Mesendoderm (in vitro differentiated cells): ENCODE results near the gene TKT.

Source experiments
- DNase-seq: peaks from one replicate; pipeline ENCODE4 v3.0.0; 2013
- H2AK5ac ChIP-seq: 2 replicates; pipeline ENCODE4 v1.6.1; 2013; ENCODE audit warnings: low read length, inconsistent platforms
- H2BK120ac ChIP-seq: 2 replicates; pipeline ENCODE4 v1.6.1; 2013; ENCODE audit warnings: low read depth, mild to moderate bottlenecking, low read length, moderate library complexity, mixed read lengths
- H2BK15ac ChIP-seq: replicated peaks from 2 replicates; pipeline ENCODE4 v1.6.1; 2013; ENCODE audit warnings: low read depth, mild to moderate bottlenecking, moderate library complexity
- H2BK5ac ChIP-seq: 2 replicates; pipeline ENCODE4 v1.6.1; 2013; ENCODE audit warnings: low read length, inconsistent platforms
- H3K18ac ChIP-seq: 2 replicates; pipeline ENCODE4 v1.6.1; 2013; ENCODE audit warnings: mild to moderate bottlenecking, low read length, mixed read lengths
- H3K23ac ChIP-seq: one replicate; pipeline ENCODE4 v1.6.1; 2013; ENCODE audit warnings: low read length
- H3K27ac ChIP-seq: 2 replicates; pipeline ENCODE4 v1.5.1; 2013; ENCODE audit warnings: low read depth, mild to moderate bottlenecking, inconsistent platforms, low read length, moderate library complexity
- H3K27me3 ChIP-seq: 2 replicates; pipeline ENCODE4 v1.6.1; 2013; ENCODE audit warnings: low read length, control low read depth, mild to moderate bottlenecking, inconsistent platforms; ENCODE audit not compliant: insufficient read depth, poor library complexity
- H3K36me3 ChIP-seq: 2 replicates; pipeline ENCODE4 v1.6.1; 2013; ENCODE audit warnings: low read length, inconsistent platforms; ENCODE audit not compliant: control insufficient read depth, insufficient read depth
- H3K4ac ChIP-seq: one replicate; pipeline ENCODE4 v1.6.1; 2013; ENCODE audit warnings: low read depth, mild to moderate bottlenecking, low read length, moderate library complexity
- H3K4me1 ChIP-seq: 2 replicates; pipeline ENCODE4 v1.6.1; 2013; ENCODE audit warnings: low read depth, low read length, inconsistent platforms; ENCODE audit not compliant: control insufficient read depth
- H3K4me2 ChIP-seq: 2 replicates; pipeline ENCODE4 v1.6.1; 2013; ENCODE audit warnings: low read length
- H3K4me3 ChIP-seq: 2 replicates; pipeline ENCODE4 v1.5.1; 2013; ENCODE audit warnings: mild to moderate bottlenecking, low read length
- H3K56ac ChIP-seq: one replicate; pipeline ENCODE4 v1.6.1; 2013; ENCODE audit warnings: low read length
- H3K79me1 ChIP-seq: 2 replicates; pipeline ENCODE4 v1.6.1; 2013; ENCODE audit warnings: low read length, inconsistent platforms
- H3K79me2 ChIP-seq: 2 replicates; pipeline ENCODE4 v1.6.1; 2013; ENCODE audit warnings: mild to moderate bottlenecking, low read length; ENCODE audit not compliant: control insufficient read depth, insufficient read depth
- H3K9ac ChIP-seq: 2 replicates; pipeline ENCODE4 v1.6.1; 2013; ENCODE audit warnings: low read length, inconsistent platforms
- H4K5ac ChIP-seq: one replicate; pipeline ENCODE4 v1.6.1; 2013; ENCODE audit warnings: low read length
- H4K8ac ChIP-seq: one replicate; pipeline ENCODE4 v1.6.1; 2013; ENCODE audit warnings: low read depth, mild to moderate bottlenecking, control low read depth, low read length, moderate library complexity
- WGBS: extraction: QIAGEN DNeasy Blood & Tissue Kit; methylation state at CpG from one replicate; pipeline ENCODE4 v1.1.7; 2013; ENCODE audit warnings: low lambda C conversion rate, missing lambda C conversion rate; ENCODE audit not compliant: insufficient coverage; ENCODE audit errors: extremely low coverage; 5-methylcytosine and 5-hydroxymethylcytosine counted together

TKT gene

DNA sequence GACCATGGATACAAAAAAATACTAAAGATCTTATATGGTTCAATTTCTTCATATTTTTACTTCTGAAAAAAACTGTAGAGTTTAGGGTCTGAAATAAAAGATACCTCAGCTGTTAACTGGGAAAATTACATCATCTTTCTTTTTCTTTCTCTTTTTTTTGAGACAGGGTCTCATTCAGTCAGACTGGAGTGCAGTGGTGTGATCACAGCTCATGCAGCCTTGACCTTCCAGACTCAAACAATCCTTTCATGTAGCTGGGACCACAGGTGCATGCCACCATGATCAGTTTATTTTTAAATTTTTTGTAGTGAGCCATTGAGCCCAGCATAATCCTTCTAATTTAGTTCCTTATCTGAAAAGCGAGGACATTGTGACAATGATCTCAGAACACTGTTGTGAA is 39.6 kb upstream of the TKT start:
- Histone ChIP-seq H3K4ac (no peak overlapping the region), H3K4me1 (no peaks in the 10 kb centered on the region), H3K56ac (no peak overlapping the region), H2BK120ac (no peak overlapping the region), H3K23ac (no peak overlapping the region), H3K27me3 (no peaks in the 10 kb centered on the region), H2BK5ac (no peak overlapping the region), H4K5ac (no peak overlapping the region), H3K79me2 (no peaks in the 10 kb centered on the region), H4K8ac (no peak overlapping the region), H3K9ac (no peak overlapping the region), H3K18ac (no peak overlapping the region), H2BK15ac (no peak overlapping the region), H3K4me3 (no peak overlapping the region), H3K4me2 (no peak overlapping the region), H3K36me3 (no peaks in the 10 kb centered on the region), H3K27ac (no peak overlapping the region), H2AK5ac (no peak overlapping the region), H3K79me1 (no peaks in the 10 kb centered on the region)
- no peak for DNase-seq
- no CpG with 5 or more reads among the region's 1 CpG for WGBS

DNA sequence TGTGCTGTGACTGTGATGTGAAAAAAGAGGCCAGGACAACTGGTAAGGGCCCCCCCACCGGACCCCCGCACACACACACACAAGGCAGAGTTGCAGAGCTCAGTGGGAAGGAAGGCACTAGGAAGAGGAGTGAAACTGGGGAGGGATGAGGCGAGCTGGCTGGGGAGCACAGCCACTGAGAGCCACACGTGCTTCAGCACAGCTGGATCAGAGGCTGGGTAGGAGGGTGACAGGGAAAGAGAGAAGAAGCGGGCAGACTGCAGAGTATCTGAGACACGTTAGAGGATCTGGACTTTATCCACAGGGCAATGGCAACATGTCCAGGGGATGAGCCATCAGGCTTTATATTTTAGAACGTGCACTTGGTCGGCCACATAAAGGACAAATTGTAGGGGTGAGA is 38.0 kb upstream of the TKT start:
- no peak overlapping the region for H3K18ac ChIP-seq
- H3K27me3 ChIP-seq: no peaks in the 10 kb centered on the region
- no peak overlapping the region for H3K4me3 ChIP-seq
- H3K9ac ChIP-seq: no peak overlapping the region
- no peak overlapping the region for H3K27ac ChIP-seq
- H2AK5ac ChIP-seq: no peak overlapping the region
- no peak overlapping the region for H3K23ac ChIP-seq
- H2BK15ac ChIP-seq: no peak overlapping the region
- no peaks in the 10 kb centered on the region for H3K4me1 ChIP-seq
- H3K4ac ChIP-seq: no peak overlapping the region
- no peak overlapping the region for H2BK120ac ChIP-seq
- H4K8ac ChIP-seq: no peak overlapping the region
- no peak overlapping the region for H4K5ac ChIP-seq
- no peak overlapping the region for H3K56ac ChIP-seq
- H2BK5ac ChIP-seq: no peak overlapping the region
- no peaks in the 10 kb centered on the region for H3K79me1 ChIP-seq
- WGBS: no CpG with 5 or more reads among the region's 8 CpGs
- no peaks in the 10 kb centered on the region for H3K79me2 ChIP-seq
- H3K36me3 ChIP-seq: no peaks in the 10 kb centered on the region
- no peak overlapping the region for H3K4me2 ChIP-seq
- DNase-seq: no peak

DNA sequence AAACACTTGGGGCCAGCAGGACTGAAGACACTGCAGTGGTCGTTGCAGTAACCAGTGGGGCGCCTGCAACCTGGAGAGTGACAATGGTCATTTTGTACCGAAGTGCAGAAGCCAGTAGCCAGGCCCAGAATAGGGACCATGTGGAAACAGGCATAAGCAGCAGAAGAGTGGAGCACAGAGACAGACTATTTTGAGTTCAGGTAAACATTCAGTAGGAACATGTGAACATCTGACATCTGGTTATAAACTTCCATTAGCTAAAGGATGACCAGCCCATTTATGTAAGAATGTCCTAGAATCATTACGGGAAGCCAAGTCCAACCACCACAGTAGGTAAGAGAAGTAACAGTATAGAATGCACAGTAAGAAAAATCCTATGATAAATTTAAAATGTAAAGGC is 32.4 kb upstream of the TKT start:
- H3K4ac ChIP-seq: peak overlapping the region; percentile 25
- no peak overlapping the region for H3K9ac ChIP-seq
- no peaks in the 10 kb centered on the region for H3K36me3 ChIP-seq
- no peak overlapping the region for H3K23ac ChIP-seq
- no peak overlapping the region for H3K18ac ChIP-seq
- no peak for DNase-seq
- no CpG with 5 or more reads among the region's 4 CpGs for WGBS
- H3K79me1 ChIP-seq: no peaks in the 10 kb centered on the region
- no peak overlapping the region for H2BK15ac ChIP-seq
- no peak overlapping the region for H3K4me3 ChIP-seq
- H2BK5ac ChIP-seq: no peak overlapping the region
- no peak overlapping the region for H2AK5ac ChIP-seq
- no peak overlapping the region for H4K8ac ChIP-seq
- H3K27me3 ChIP-seq: no peaks in the 10 kb centered on the region
- H3K79me2 ChIP-seq: no peaks in the 10 kb centered on the region
- no peak overlapping the region for H4K5ac ChIP-seq
- peak overlapping the region; percentile 56 for H3K27ac ChIP-seq
- H3K56ac ChIP-seq: no peak overlapping the region
- peaks cover 5% of the 10 kb centered on the region for H3K4me1 ChIP-seq
- no peak overlapping the region for H2BK120ac ChIP-seq
- no peak overlapping the region for H3K4me2 ChIP-seq

DNA sequence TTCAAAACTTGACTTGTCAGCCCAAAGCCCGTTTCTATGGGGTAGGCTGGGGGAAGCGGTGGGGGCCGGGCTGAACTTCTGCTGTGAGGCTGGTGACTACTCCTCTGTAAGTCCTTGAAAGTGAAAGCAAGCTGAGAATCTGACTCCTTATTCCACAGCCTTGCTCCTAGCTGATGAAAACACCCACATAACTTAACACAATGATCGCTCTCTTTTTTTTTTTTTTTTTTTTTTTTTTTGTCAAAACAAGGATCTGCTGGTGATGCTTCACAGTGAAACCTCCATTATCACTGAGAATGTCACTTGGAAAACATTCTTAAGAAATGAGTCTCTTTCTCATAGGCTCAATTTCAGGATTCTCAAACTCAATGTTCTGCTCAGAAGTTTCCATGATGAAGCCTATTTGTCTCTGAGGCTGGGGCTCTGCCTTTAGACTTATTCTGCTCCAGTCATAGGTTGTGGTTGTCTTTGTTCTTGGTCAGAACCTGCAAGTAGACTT is 31.4 kb upstream of the TKT start:
- Histone ChIP-seq H3K79me2 (no peaks in the 10 kb centered on the region), H3K27ac (peak overlapping the region; percentile 26)
- no CpG with 5 or more reads among the region's 4 CpGs for WGBS

DNA sequence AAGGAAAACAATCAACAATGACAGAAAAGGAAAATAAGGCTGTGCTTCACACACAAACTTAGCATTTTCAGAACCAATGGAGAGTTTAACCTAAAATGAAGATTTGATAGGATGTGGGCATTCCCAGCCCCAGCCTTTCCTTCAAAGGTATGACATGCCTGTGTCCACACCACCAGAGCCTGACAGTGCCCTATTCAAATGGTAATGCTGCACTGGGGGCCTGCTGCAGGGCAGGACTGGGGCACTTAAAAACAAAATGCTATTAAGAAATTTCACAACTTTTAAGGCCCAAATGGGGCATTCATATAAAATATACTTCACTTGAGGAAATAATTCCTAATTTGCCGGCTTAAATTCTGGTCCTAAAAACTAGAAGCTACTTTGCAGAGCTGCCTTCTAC is 30.9 kb upstream of the TKT start:
- H3K27me3 ChIP-seq: no peaks in the 10 kb centered on the region
- H3K4me2 ChIP-seq: no peak overlapping the region
- H3K36me3 ChIP-seq: no peaks in the 10 kb centered on the region
- H3K56ac ChIP-seq: no peak overlapping the region
- H2BK120ac ChIP-seq: no peak overlapping the region
- no peak overlapping the region for H4K5ac ChIP-seq
- no peak overlapping the region for H2BK15ac ChIP-seq
- no CpG with 5 or more reads among the region's 1 CpG for WGBS
- no peak overlapping the region for H3K9ac ChIP-seq
- H3K79me2 ChIP-seq: no peaks in the 10 kb centered on the region
- H3K27ac ChIP-seq: peak overlapping the region; percentile 26
- no peak overlapping the region for H2AK5ac ChIP-seq
- no peak overlapping the region for H4K8ac ChIP-seq
- peaks cover 5% of the 10 kb centered on the region for H3K4me1 ChIP-seq
- H3K4me3 ChIP-seq: no peak overlapping the region
- no peak overlapping the region for H3K23ac ChIP-seq
- no peak overlapping the region for H3K18ac ChIP-seq
- H3K4ac ChIP-seq: no peak overlapping the region
- H2BK5ac ChIP-seq: no peak overlapping the region
- H3K79me1 ChIP-seq: no peaks in the 10 kb centered on the region
- peak; percentile 76 for DNase-seq

More for the DNA sequence above, 31.4 kb upstream of the TKT start:
- no peaks in the 10 kb centered on the region for H3K27me3 ChIP-seq
- no peak overlapping the region for H3K4me2 ChIP-seq
- H2BK120ac ChIP-seq: no peak overlapping the region
- H2BK5ac ChIP-seq: no peak overlapping the region
- H4K8ac ChIP-seq: no peak overlapping the region
- H3K4ac ChIP-seq: peak overlapping the region; percentile 8
- H3K79me1 ChIP-seq: no peaks in the 10 kb centered on the region
- no peak overlapping the region for H3K18ac ChIP-seq
- H2AK5ac ChIP-seq: no peak overlapping the region
- peak overlapping the region; percentile 18 for H3K56ac ChIP-seq
- H4K5ac ChIP-seq: no peak overlapping the region
- no peaks in the 10 kb centered on the region for H3K36me3 ChIP-seq
- DNase-seq: peak; percentile 84
- no peak overlapping the region for H3K4me3 ChIP-seq
- H3K9ac ChIP-seq: no peak overlapping the region
- H3K4me1 ChIP-seq: peaks cover 5% of the 10 kb centered on the region
- H3K23ac ChIP-seq: no peak overlapping the region
- no peak overlapping the region for H2BK15ac ChIP-seq

DNA sequence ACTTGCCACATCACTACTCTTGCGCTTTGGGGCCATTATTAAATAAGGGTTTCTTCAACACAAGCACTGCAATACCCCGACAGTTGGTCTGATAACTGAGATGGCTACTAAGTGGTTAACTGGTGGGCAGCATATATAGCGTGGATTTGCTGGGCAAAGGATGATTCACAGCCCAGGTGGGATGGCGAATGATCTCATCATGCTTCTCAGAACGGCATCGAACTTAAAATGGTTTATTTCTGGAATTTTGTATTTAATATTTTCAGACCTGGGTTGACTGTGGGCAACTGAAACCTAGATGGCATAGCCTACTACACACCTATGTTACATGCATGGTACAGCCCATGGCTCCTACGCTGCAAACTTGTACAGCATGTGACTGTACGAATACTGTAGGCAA is 26.8 kb upstream of the TKT start:
- Histone ChIP-seq H4K5ac (no peak overlapping the region), H3K79me1 (no peaks in the 10 kb centered on the region), H3K4ac (no peak overlapping the region), H3K27me3 (no peaks in the 10 kb centered on the region), H3K79me2 (no peaks in the 10 kb centered on the region), H3K4me3 (no peak overlapping the region), H3K9ac (no peak overlapping the region), H3K56ac (no peak overlapping the region), H4K8ac (no peak overlapping the region), H2AK5ac (no peak overlapping the region), H3K36me3 (no peaks in the 10 kb centered on the region), H3K4me2 (no peak overlapping the region), H3K27ac (no peak overlapping the region), H3K23ac (no peak overlapping the region), H3K18ac (no peak overlapping the region), H3K4me1 (peaks cover 2% of the 10 kb centered on the region), H2BK15ac (no peak overlapping the region), H2BK5ac (no peak overlapping the region), H2BK120ac (no peak overlapping the region)
- no CpG with 5 or more reads among the region's 8 CpGs for WGBS
- DNase-seq: no peak
